ENCODE data around the gene NCOA1. TPM values are rescaled to one million over a fixed set of nuclear protein-coding genes. Genes with fewer than 3 reads are reported as not detected.

Gene NCOA1
- total RNA-seq, 2 experiments from 2014 or later: 35.5 to 40.6 TPM

- ATAC-seq (ENCODE audit: poor library complexity) (no peak), DNase-seq (no peak)
- H3K27ac Mint-ChIP-seq: no peak overlapping the region
- Histone ChIP-seq H3K4me1 (ENCODE audit: insufficient read depth, low read length) (peaks cover 22% of the 10 kb centered on the region), H3K4me3 (ENCODE audit: low read length) (no peak overlapping the region), H3K27ac (ENCODE audit: low read depth in 1 of 2, low read length in 2 of 2) (no peak overlapping the region), H3K36me3 (ENCODE audit: insufficient read depth, low read length) (no peaks in the 10 kb centered on the region), H3K9me3 (ENCODE audit: control insufficient read depth in 1 of 2, insufficient read depth in 1 of 2, low read length in 2 of 2) (no peaks in the 10 kb centered on the region), H3K27me3 (ENCODE audit: control insufficient read depth in 1 of 2, insufficient read depth in 2 of 2, low read length in 2 of 2) (no peaks in the 10 kb centered on the region)
- POLR2A ChIA-PET: interaction anchor here (0.7 kb wide), 1 partner anchor 42 kb away, joined by 3 read pairs; no protein-coding TSS in a partner anchor
- no peaks in the 10 kb centered on the region for H3K9me3 Mint-ChIP-seq
- CTCF ChIA-PET: no interaction called here
- no peak overlapping the region for H3K4me3 Mint-ChIP-seq
- no peak for TF ChIP-seq CTCF (IDR thresholded peaks at IDR 0.05)
- H3K27me3 Mint-ChIP-seq: no peaks in the 10 kb centered on the region
- H3K36me3 Mint-ChIP-seq (ENCODE audit: low read depth): peaks cover 4% of the 10 kb centered on the region
- intact Hi-C loops (cut with DNase I, micrococcal nuclease): loop anchor here (10.0 kb wide), 4 partner anchors 299 to 1379 kb away; partner anchors contain the start of genes ASXL2 (in 1 of the 2), CENPO (in 1 of the 2), PTRHD1 (in 1 of the 2) and SF3B6 (in 1 of the 2)
- H3K4me1 Mint-ChIP-seq (ENCODE audit: low read depth): peaks cover 85% of the 10 kb centered on the region
These were observed 4.4 kb downstream of the NCOA1 start for GRCh38 chr2:24495451-24495850.

- intact Hi-C loops (cut with DNase I, micrococcal nuclease): loop anchor here (10.0 kb wide), 4 partner anchors 298 to 1378 kb away; partner anchors contain the start of genes ASXL2 (in 1 of the 2), CENPO (in 1 of the 2), PTRHD1 (in 1 of the 2) and SF3B6 (in 1 of the 2)
- Histone ChIP-seq H3K4me3 (ENCODE audit: low read length) (no peak overlapping the region), H3K4me1 (ENCODE audit: insufficient read depth, low read length) (peaks cover 19% of the 10 kb centered on the region), H3K27me3 (ENCODE audit: control insufficient read depth in 1 of 2, insufficient read depth in 2 of 2, low read length in 2 of 2) (no peaks in the 10 kb centered on the region), H3K27ac (ENCODE audit: low read depth in 1 of 2, low read length in 2 of 2) (no peak overlapping the region), H3K9me3 (ENCODE audit: control insufficient read depth in 1 of 2, insufficient read depth in 1 of 2, low read length in 2 of 2) (no peaks in the 10 kb centered on the region), H3K36me3 (ENCODE audit: insufficient read depth, low read length) (no peaks in the 10 kb centered on the region)
- DNase-seq: no peak
- H3K36me3 Mint-ChIP-seq (ENCODE audit: low read depth): no peaks in the 10 kb centered on the region
- ATAC-seq (ENCODE audit: poor library complexity): no peak
- H3K4me3 Mint-ChIP-seq: no peak overlapping the region
- H3K27ac Mint-ChIP-seq: no peak overlapping the region
- CTCF ChIA-PET: no interaction called here
- no peak for TF ChIP-seq CTCF (IDR thresholded peaks at IDR 0.05)
- no peaks in the 10 kb centered on the region for H3K27me3 Mint-ChIP-seq
- POLR2A ChIA-PET: no interaction called here
- no peaks in the 10 kb centered on the region for H3K9me3 Mint-ChIP-seq
- peaks cover 92% of the 10 kb centered on the region for H3K4me1 Mint-ChIP-seq (ENCODE audit: low read depth)
These were observed 5.9 kb downstream of the NCOA1 start for GRCh38 chr2:24496959-24497358.

- TF ChIP-seq CTCF (IDR thresholded peaks at IDR 0.05): no peak
- CTCF ChIA-PET: no interaction called here
- Histone ChIP-seq H3K4me3 (ENCODE audit: low read length) (no peak overlapping the region), H3K4me1 (ENCODE audit: insufficient read depth, low read length) (peaks cover 11% of the 10 kb centered on the region), H3K27ac (ENCODE audit: low read depth in 1 of 2, low read length in 2 of 2) (no peak overlapping the region), H3K9me3 (ENCODE audit: control insufficient read depth in 1 of 2, insufficient read depth in 1 of 2, low read length in 2 of 2) (no peaks in the 10 kb centered on the region), H3K36me3 (ENCODE audit: insufficient read depth, low read length) (no peaks in the 10 kb centered on the region), H3K27me3 (ENCODE audit: control insufficient read depth in 1 of 2, insufficient read depth in 2 of 2, low read length in 2 of 2) (no peaks in the 10 kb centered on the region)
- no peak for ATAC-seq (ENCODE audit: poor library complexity)
- POLR2A ChIA-PET: no interaction called here
- H3K4me1 Mint-ChIP-seq (ENCODE audit: low read depth): peaks cover 93% of the 10 kb centered on the region
- H3K36me3 Mint-ChIP-seq (ENCODE audit: low read depth): no peaks in the 10 kb centered on the region
- no peaks in the 10 kb centered on the region for H3K9me3 Mint-ChIP-seq
- H3K27ac Mint-ChIP-seq: no peak overlapping the region
- no peaks in the 10 kb centered on the region for H3K27me3 Mint-ChIP-seq
- intact Hi-C loops (cut with DNase I, micrococcal nuclease): loop anchor here (10.0 kb wide), 4 partner anchors 297 to 1377 kb away; partner anchors contain the start of genes ASXL2 (in 1 of the 2), CENPO (in 1 of the 2), PTRHD1 (in 1 of the 2) and SF3B6 (in 1 of the 2)
- no peak overlapping the region for H3K4me3 Mint-ChIP-seq
- no peak for DNase-seq
These were observed 6.6 kb downstream of the NCOA1 start for GRCh38 chr2:24497685-24498084.

Data from CD4-positive, alpha-beta T cell (primary cell).